IMR-90 (cell line): ENCODE data around the gene KCTD16. TPM values are rescaled to one million over a fixed set of nuclear protein-coding genes. Genes with fewer than 3 reads are reported as not detected.
A peak's percentile ranks its signal among the peaks of the same experiment; 100 is the strongest.

Source experiments
- ATAC-seq: fragments of 200-7000 bp; cut with Tn5 transposase; 2 replicates; pipeline ENCODE4 v1.9.1; 2020; ENCODE audit warnings: low read depth, mild to moderate bottlenecking, moderate library complexity
- BruUV-seq: library from RNA; stranded (reverse); fragments of 400-500 nt; replicated peaks from 2 replicates; lab custom pipeline; 2021; lab: Mats Ljungman, UMichigan
- CTCF ChIA-PET: fragments of 300-600 bp; formaldehyde crosslinking; extraction: SDS; loops from one replicate; lab custom pipeline; 2021; ENCODE audit warnings: antibody characterized with exemption; lab: Yijun Ruan, JAX
- POLR2A ChIA-PET: fragments of 300-600 bp; sonication (Branson Sonifier 250); formaldehyde crosslinking; loops from one replicate; lab custom pipeline; 2022; ENCODE audit warnings: antibody characterized with exemption; ENCODE audit not compliant: unreplicated experiment; lab: Charles Lee
- DNase-seq: peaks from one replicate; pipeline ENCODE4 v3.0.0; 2013
- H2AFZ ChIP-seq: replicated peaks from 2 replicates; pipeline ENCODE3; 2013; ENCODE audit warnings: low read length, mild to moderate bottlenecking; ENCODE audit not compliant: poor library complexity
- H2AK5ac ChIP-seq: 2 replicates; pipeline ENCODE4 v1.6.1; 2013; ENCODE audit warnings: low read depth, low read length, inconsistent platforms
- H2AK9ac ChIP-seq: replicated peaks from 2 replicates; pipeline ENCODE3; 2013; ENCODE audit warnings: mild to moderate bottlenecking, low read depth, low read length, moderate library complexity; ENCODE audit not compliant: poor library complexity
- H2BK120ac ChIP-seq: 2 replicates; pipeline ENCODE4 v1.6.1; 2013; ENCODE audit warnings: low read depth, low read length, inconsistent platforms
- H2BK15ac ChIP-seq: 3 replicates; pipeline ENCODE4 v1.6.1; 2013; ENCODE audit warnings: low read depth, low read length, inconsistent platforms
- H2BK20ac ChIP-seq: 2 replicates; pipeline ENCODE4 v1.6.1; 2013; ENCODE audit warnings: low read depth, mild to moderate bottlenecking, inconsistent platforms, low read length, moderate library complexity
- H2BK5ac ChIP-seq: 2 replicates; pipeline ENCODE4 v1.6.1; 2013; ENCODE audit warnings: mild to moderate bottlenecking, low read depth, low read length, inconsistent platforms; ENCODE audit not compliant: poor library complexity, severe bottlenecking
- H3K14ac ChIP-seq: replicated peaks from 2 replicates; pipeline ENCODE4 v1.6.1; 2013; ENCODE audit warnings: low read depth, low read length, inconsistent platforms
- H3K18ac ChIP-seq: 2 replicates; pipeline ENCODE4 v1.6.1; 2013; ENCODE audit warnings: low read depth, low read length, control low read depth
- H3K23ac ChIP-seq: 2 replicates; pipeline ENCODE4 v1.6.1; 2013; ENCODE audit warnings: low read depth, low read length, inconsistent platforms
- H3K27ac ChIP-seq: 2 replicates; pipeline ENCODE4 v1.5.1; 2013; ENCODE audit warnings: mild to moderate bottlenecking, control low read depth, low read length; ENCODE audit not compliant: insufficient read depth
- H3K27me3 ChIP-seq: 2 replicates; pipeline ENCODE4 v1.6.1; 2013; ENCODE audit warnings: low read length; ENCODE audit not compliant: control insufficient read depth, insufficient read depth
- H3K36me3 ChIP-seq: 2 replicates; pipeline ENCODE4 v1.6.1; 2013; ENCODE audit warnings: low read length, mixed read lengths; ENCODE audit not compliant: control insufficient read depth, insufficient read depth
- H3K4ac ChIP-seq: 2 replicates; pipeline ENCODE4 v1.6.1; 2013; ENCODE audit warnings: low read depth, low read length, inconsistent platforms
- H3K4me1 ChIP-seq: 2 replicates; pipeline ENCODE4 v1.6.1; 2013; ENCODE audit warnings: low read length, mixed read lengths; ENCODE audit not compliant: control insufficient read depth, insufficient read depth
- H3K4me2 ChIP-seq: 2 replicates; pipeline ENCODE4 v1.6.1; 2013; ENCODE audit warnings: low read depth, mild to moderate bottlenecking, control low read depth, low read length, moderate library complexity
- H3K4me3 ChIP-seq: 2 replicates; pipeline ENCODE4 v1.5.1; 2013; ENCODE audit warnings: low read depth, mild to moderate bottlenecking, control low read depth, low read length, moderate library complexity; ENCODE audit not compliant: insufficient read depth
- H3K56ac ChIP-seq: 2 replicates; pipeline ENCODE4 v1.6.1; 2013; ENCODE audit warnings: low read length, inconsistent platforms; ENCODE audit not compliant: insufficient read depth; ENCODE audit errors: extremely low read depth
- H3K79me1 ChIP-seq, 2 experiments: 2 replicates each; pipeline ENCODE4 v1.6.1; 2013; ENCODE audit warnings: low read length in 2 of 2, inconsistent platforms in 1 of 2, low read depth in 1 of 2
- H3K9ac ChIP-seq: 2 replicates; pipeline ENCODE4 v1.6.1; 2013; ENCODE audit warnings: low read depth, low read length, control low read depth
- H3K9me1 ChIP-seq: 2 replicates; pipeline ENCODE4 v1.6.1; 2013; ENCODE audit warnings: low read length, inconsistent platforms; ENCODE audit not compliant: insufficient read depth
- H3K9me3 ChIP-seq: 2 replicates; pipeline ENCODE4 v1.6.1; 2013; ENCODE audit warnings: low read length; ENCODE audit not compliant: control insufficient read depth, insufficient read depth
- H4K20me1 ChIP-seq: 2 replicates; pipeline ENCODE4 v1.6.1; 2013; ENCODE audit warnings: low read length, inconsistent platforms; ENCODE audit not compliant: insufficient read depth
- H4K5ac ChIP-seq: 2 replicates; pipeline ENCODE4 v1.6.1; 2013; ENCODE audit warnings: mild to moderate bottlenecking, low read depth, low read length, control low read depth
- H4K8ac ChIP-seq, 2 experiments: 2 replicates each; pipeline ENCODE4 v1.6.1; 2013; ENCODE audit warnings: low read depth in 2 of 2, low read length in 2 of 2, control low read depth in 1 of 2, inconsistent platforms in 1 of 2
- H4K91ac ChIP-seq: 2 replicates; pipeline ENCODE4 v1.6.1; 2013; ENCODE audit warnings: low read depth, low read length, inconsistent platforms; ENCODE audit not compliant: insufficient read depth
- CEBPB ChIP-seq: IDR thresholded peaks from 2 replicates; pipeline ENCODE4 v1.6.1; 2012; ENCODE audit warnings: low read depth, low read length, improper control_type of control experiment
- CHD1 ChIP-seq: IDR thresholded peaks from 2 replicates; pipeline ENCODE4 v1.6.1; 2012; ENCODE audit warnings: low read depth, low read length, improper control_type of control experiment
- CTCF ChIP-seq: conservative IDR thresholded peaks from 2 replicates; pipeline ENCODE4 v1.5.1; 2012; ENCODE audit warnings: mild to moderate bottlenecking, low read depth, low read length, improper control_type of control experiment
- ELK1 ChIP-seq: fragments of 150-350 bp; IDR thresholded peaks from 2 replicates; pipeline ENCODE4 v1.6.1; 2016; ENCODE audit warnings: low read depth, mild to moderate bottlenecking, low read length, moderate library complexity, borderline replicate concordance
- MAFK ChIP-seq: IDR thresholded peaks from 2 replicates; pipeline ENCODE4 v1.6.1; 2012; ENCODE audit warnings: low read depth, low read length, improper control_type of control experiment
- MXI1 ChIP-seq: IDR thresholded peaks from 2 replicates; pipeline ENCODE4 v1.6.1; 2012; ENCODE audit warnings: low read depth, mild to moderate bottlenecking, low read length, moderate library complexity, borderline replicate concordance
- POLR2A ChIP-seq: IDR thresholded peaks from 2 replicates; pipeline ENCODE4 v1.6.1; 2012; ENCODE audit warnings: mild to moderate bottlenecking, low read depth, low read length
- RAD21 ChIP-seq: IDR thresholded peaks from 2 replicates; pipeline ENCODE4 v1.6.1; 2012; ENCODE audit warnings: low read length, improper control_type of control experiment
- SMC3 ChIP-seq: fragments of 150-350 bp; IDR thresholded peaks from 2 replicates; pipeline ENCODE4 v1.6.1; 2016; ENCODE audit warnings: low read depth, mild to moderate bottlenecking, antibody characterized with exemption, low read length, moderate library complexity
- WGBS, 2 experiments: methylation state at CpG; one replicate each; pipeline versions ENCODE4 v1.1.5 to v1.1.7; 2013; ENCODE audit warnings: missing lambda C conversion rate in 2 of 2; ENCODE audit not compliant: insufficient read length in 1 of 2; ENCODE audit errors: extremely low coverage in 2 of 2; 5-methylcytosine and 5-hydroxymethylcytosine counted together
- dilution Hi-C: fragments of 300-500 bp; cut with HindIII; formaldehyde crosslinking; loops from one replicate; pipeline ENCODE4 v1.14.3; 2018; ENCODE audit warnings: low sequenced_read_pairs; ENCODE audit not compliant: unreplicated experiment
- in situ Hi-C: fragments of 300-500 bp; cut with MboI; formaldehyde crosslinking; loops from 3 replicates; pipeline ENCODE4 v1.14.3; 2019; ENCODE audit warnings: low sequenced_read_pairs, inconsistent platforms, mixed read lengths
- intact Hi-C: fragments of 100-400 bp; cut with micrococcal nuclease; formaldehyde crosslinking; loops from 2 replicates; pipeline ENCODE4 v1.10.0; 2022
- polyA plus RNA-seq, 3 experiments: library from polyadenylated mRNA; depleted of rRNA; stranded (reverse); fragments of >200 nt; gene quantifications; 2 replicates each; pipeline ENCODE4 v1.2.3, GENCODE V29; 2012; ENCODE audit warnings: low replicate concordance in 1 of 3
- total RNA-seq: library from RNA; depleted of rRNA; stranded (reverse); fragments of >200 nt; gene quantifications from 2 replicates; pipeline ENCODE4 v1.2.3, GENCODE V29; 2012
- TF ChIP-seq, protein P1 (sequence below): fragments of 150-350 bp; IDR thresholded peaks from 2 replicates; pipeline ENCODE4 v1.6.1; 2017; ENCODE audit warnings: mild to moderate bottlenecking, antibody characterized with exemption, low read length, low read depth

The KCTD16 gene
- total and polyA plus RNA-seq, 2 of the 4 experiments (the other 2 are of a cell fraction) = 0.43 to 1.1 TPM

DNA sequence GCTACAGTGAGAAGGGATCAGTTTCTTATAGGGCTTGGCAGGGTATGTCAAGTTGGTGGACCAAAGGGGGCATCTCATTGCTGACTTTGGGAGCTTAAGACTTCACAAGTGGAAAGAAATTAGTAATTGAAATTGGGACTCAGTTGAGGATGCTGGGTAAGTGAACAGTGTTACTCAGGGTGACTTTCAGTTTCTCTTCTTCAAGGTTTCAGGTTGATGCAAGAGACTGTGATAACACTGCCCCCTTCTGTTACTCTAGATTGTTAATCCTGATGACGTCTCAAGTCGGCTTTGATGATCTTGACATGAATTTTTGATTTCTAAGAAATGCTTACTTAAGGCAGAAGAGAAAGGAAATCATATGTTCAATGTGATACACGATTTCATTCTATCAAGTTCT, 21.3 kb downstream of the KCTD16 start:
- H4K8ac ChIP-seq = peak overlapping the region; percentile 48 to 92; a peak in 2 of 4 replicates
- DNase-seq (peak; percentile 87), ATAC-seq (peak; percentile 46)
- H2BK120ac ChIP-seq = peak overlapping the region; percentile 78; the same call in 1 of the 2 replicates
- intact Hi-C loops (no loop called here), dilution Hi-C loops (no loop called here), in situ Hi-C loops (loop anchor here (25.0 kb wide), 1 partner anchor 1180 kb away; no protein-coding TSS in a partner anchor)
- H3K79me1 ChIP-seq = no peaks in the 10 kb centered on the region
- H4K20me1 ChIP-seq = no peaks in the 10 kb centered on the region
- WGBS, 2 experiments = no CpG with 5 or more reads among the region's 3 CpGs
- H3K36me3 ChIP-seq = no peaks in the 10 kb centered on the region
- peak overlapping the region; percentile 99 for H3K4me2 ChIP-seq
- H3K23ac ChIP-seq = no peak overlapping the region
- H3K9me3 ChIP-seq = no peaks in the 10 kb centered on the region
- peak overlapping the region; percentile 62; the same call in 2 of the 3 replicates for H2BK15ac ChIP-seq
- TF ChIP-seq SMC3 (peak; percentile 44; the same call in 1 of the 2 replicates), CEBPB (peak; percentile 80), POLR2A (no peak), CTCF (peak; percentile 64), MAFK (peak; percentile 18; the same call in 1 of the 2 replicates), RAD21 (peak; percentile 64), MXI1 (no peak), CHD1 (no peak), ELK1 (no peak)
- TF ChIP-seq, protein P1, sequence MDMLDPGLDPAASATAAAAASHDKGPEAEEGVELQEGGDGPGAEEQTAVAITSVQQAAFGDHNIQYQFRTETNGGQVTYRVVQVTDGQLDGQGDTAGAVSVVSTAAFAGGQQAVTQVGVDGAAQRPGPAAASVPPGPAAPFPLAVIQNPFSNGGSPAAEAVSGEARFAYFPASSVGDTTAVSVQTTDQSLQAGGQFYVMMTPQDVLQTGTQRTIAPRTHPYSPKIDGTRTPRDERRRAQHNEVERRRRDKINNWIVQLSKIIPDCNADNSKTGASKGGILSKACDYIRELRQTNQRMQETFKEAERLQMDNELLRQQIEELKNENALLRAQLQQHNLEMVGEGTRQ = no peak
- no peaks in the 10 kb centered on the region for H3K27me3 ChIP-seq
- CTCF ChIA-PET = interaction anchor here (0.7 kb wide), 1 partner anchor 26 kb away, joined by 3 read pairs; no protein-coding TSS in a partner anchor
- H3K9ac ChIP-seq = peak overlapping the region; percentile 69; the same call in 1 of the 2 replicates
- H3K14ac ChIP-seq = 0 out of 2 replicates have a peak overlapping the region, but pooled peaks have one; percentile 77
- BruUV-seq = no TSS peak
- peak overlapping the region; percentile 75; the same call in 1 of the 2 replicates for H3K56ac ChIP-seq
- peak overlapping the region; percentile 41; the same call in 1 of the 2 replicates for H3K4me3 ChIP-seq
- peak overlapping the region; percentile 49; the same call in 1 of the 2 replicates for H4K91ac ChIP-seq
- 0 out of 2 replicates have a peak overlapping the region, but pooled peaks have one; percentile 38 for H2AK5ac ChIP-seq
- H2BK5ac ChIP-seq = peak overlapping the region; percentile 55
- peak overlapping the region; percentile 99 for H4K5ac ChIP-seq
- POLR2A ChIA-PET = no interaction called here
- H3K4me1 ChIP-seq = peaks cover 12% of the 10 kb centered on the region
- no peak overlapping the region for H2AK9ac ChIP-seq
- peak overlapping the region; percentile 68; the same call in 1 of the 2 replicates for H3K4ac ChIP-seq
- H3K9me1 ChIP-seq = no peaks in the 10 kb centered on the region
- peak overlapping the region; percentile 65 for H2AFZ ChIP-seq
- peak overlapping the region; percentile 37; the same call in 1 of the 2 replicates for H3K27ac ChIP-seq
- H2BK20ac ChIP-seq = peak overlapping the region; percentile 88
- H3K18ac ChIP-seq = peak overlapping the region; percentile 95
